H1 (cell line): ENCODE results near the gene SLC30A2. TPM values are rescaled to one million over a fixed set of nuclear protein-coding genes. Genes with fewer than 3 reads are reported as not detected.

Experiments
- ASH2L ChIP-seq: fragments of 200-600, 300-600 bp; sonication (generic); IDR thresholded peaks from one replicate; pipeline ENCODE4 v1.7.1; 2017; ENCODE audit warnings: low read length
- CTBP2 ChIP-seq: IDR thresholded peaks from 2 replicates; pipeline ENCODE4 v1.7.0; 2011; ENCODE audit warnings: borderline replicate concordance, mild to moderate bottlenecking, moderate library complexity, mixed read lengths, low read length; ENCODE audit not compliant: insufficient read depth, insufficient read length
- GABPA ChIP-seq: IDR thresholded peaks from 2 replicates; pipeline ENCODE4 v1.6.1; 2011; ENCODE audit warnings: mild to moderate bottlenecking, low read length, moderate library complexity, borderline replicate concordance; ENCODE audit not compliant: insufficient read depth
- JUN ChIP-seq: IDR thresholded peaks from 2 replicates; pipeline ENCODE4 v1.6.1; 2011; ENCODE audit warnings: low read depth, mild to moderate bottlenecking, improper control_type of control experiment, low read length
- KDM5A ChIP-seq: fragments of 200-600 bp; IDR thresholded peaks from 2 replicates; pipeline ENCODE4 v1.7.1; 2012; ENCODE audit warnings: mild to moderate bottlenecking, low read length, inconsistent platforms, mixed read lengths
- polyA plus RNA-seq, 7 experiments: library from polyadenylated mRNA; depleted of rRNA in 3 of 7; stranded (reverse) in 5 of 7; unstranded in 2 of 7; fragments of >200 nt in 5 of 7; fragments of 200-250 nt in 2 of 7; gene quantifications; 1 replicate in 5 of 7; 2 replicates in 1 of 7; 4 replicates in 1 of 7; pipeline versions ENCODE4 v1.2.1 to v1.2.3, GENCODE V29; 2011 to 2013; ENCODE audit warnings: missing spikeins in 2 of 7, mixed read lengths in 2 of 7
- total RNA-seq: library from RNA; stranded (reverse); fragmentation: NEBNext Ultra II Directional; extraction: Animal tissue kit (Norgen Biotek cat#: 25700); gene quantifications from 2 replicates; pipeline ENCODE4 v1.2.1, GENCODE V29; 2021
- TF ChIP-seq, protein P1 (sequence below), 3 experiments: IDR thresholded peaks; 1 replicate in 2 of 3; 2 replicates in 1 of 3; pipeline versions ENCODE4 v1.5.1 to v1.6.1; 2011; ENCODE audit warnings: low read length in 3 of 3, mild to moderate bottlenecking in 3 of 3, inconsistent platforms in 2 of 3, low read depth in 1 of 3, moderate library complexity in 1 of 3; ENCODE audit not compliant: insufficient read depth in 1 of 3; ENCODE audit errors: control extremely low read depth in 1 of 3

The SLC30A2 gene
- total and polyA plus RNA-seq, 2 of the 8 experiments (the other 6 are each of a cell fraction or from before 2014, with no cell fraction given), result 0.19 to 0.76 TPM

- no peak for TF ChIP-seq KDM5A
- TF ChIP-seq JUN, result no peak
- peak; percentile 26 for TF ChIP-seq ASH2L
- TF ChIP-seq, protein P1, sequence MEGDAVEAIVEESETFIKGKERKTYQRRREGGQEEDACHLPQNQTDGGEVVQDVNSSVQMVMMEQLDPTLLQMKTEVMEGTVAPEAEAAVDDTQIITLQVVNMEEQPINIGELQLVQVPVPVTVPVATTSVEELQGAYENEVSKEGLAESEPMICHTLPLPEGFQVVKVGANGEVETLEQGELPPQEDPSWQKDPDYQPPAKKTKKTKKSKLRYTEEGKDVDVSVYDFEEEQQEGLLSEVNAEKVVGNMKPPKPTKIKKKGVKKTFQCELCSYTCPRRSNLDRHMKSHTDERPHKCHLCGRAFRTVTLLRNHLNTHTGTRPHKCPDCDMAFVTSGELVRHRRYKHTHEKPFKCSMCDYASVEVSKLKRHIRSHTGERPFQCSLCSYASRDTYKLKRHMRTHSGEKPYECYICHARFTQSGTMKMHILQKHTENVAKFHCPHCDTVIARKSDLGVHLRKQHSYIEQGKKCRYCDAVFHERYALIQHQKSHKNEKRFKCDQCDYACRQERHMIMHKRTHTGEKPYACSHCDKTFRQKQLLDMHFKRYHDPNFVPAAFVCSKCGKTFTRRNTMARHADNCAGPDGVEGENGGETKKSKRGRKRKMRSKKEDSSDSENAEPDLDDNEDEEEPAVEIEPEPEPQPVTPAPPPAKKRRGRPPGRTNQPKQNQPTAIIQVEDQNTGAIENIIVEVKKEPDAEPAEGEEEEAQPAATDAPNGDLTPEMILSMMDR (IDR thresholded peaks at IDR 0.05; ENCODE audit: control extremely low read depth in 1 of 3, insufficient read depth in 1 of 3, low read depth in 1 of 3, low read length in 3 of 3), result 0 out of 4 replicates have a peak, but pooled peaks of 1 of the 3 experiments have one; percentile 4
- TF ChIP-seq CTBP2, result no peak
- no peak for TF ChIP-seq GABPA
Observed at GRCh38 chr1:26035203-26035958, 10.5 kb downstream of the SLC30A2 start (continued).
